ENCODE measurements around the gene RNF212B. TPM values are rescaled to one million over a fixed set of nuclear protein-coding genes. Genes with fewer than 3 reads are reported as not detected.

The RNF212B gene
- total RNA-seq, 6 experiments from 2014 or later: 0.49 TPM; not detected in 5

DNA sequence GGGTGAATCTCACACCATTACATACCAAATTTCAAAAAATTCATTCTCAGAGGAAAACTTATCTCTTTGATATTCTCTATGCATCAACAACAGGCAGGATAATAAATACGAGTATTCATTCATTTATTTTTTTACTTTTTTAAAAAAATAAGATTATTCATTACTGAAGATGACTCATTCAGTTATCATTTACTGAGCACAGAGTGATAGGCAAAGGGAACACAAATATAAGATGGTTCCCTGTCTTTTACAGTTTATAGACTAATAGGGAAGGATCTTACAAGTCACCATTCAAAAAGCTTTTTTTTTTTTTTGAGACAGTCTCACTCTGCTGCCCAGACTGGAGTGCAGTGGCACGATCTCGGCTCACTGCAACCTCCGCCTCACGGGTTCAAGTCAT is 78.6 kb downstream of the RNF212B start:
- Histone ChIP-seq H3K27ac (no peak overlapping the region), H3K9me3 (no peaks in the 10 kb centered on the region), H3K36me3 (peaks cover 0 to 6% (median 0%) of the 10 kb centered on the region in 4 donors), H3K4me1 (peaks cover 0 to 5% (median 0%) of the 10 kb centered on the region in 4 donors), H3K27me3 (no peaks in the 10 kb centered on the region), H3K4me3 (no peak overlapping the region)
- 80% methylated on average over 4 of the region's 5 CpGs for WGBS (ENCODE audit: insufficient coverage, low coverage, low lambda C conversion rate, missing lambda C conversion rate)
- DNase-seq (no peak), ATAC-seq (no peak)
- no peak for TF ChIP-seq POLR2A (IDR thresholded peaks at IDR 0.05)
- TF ChIP-seq, protein P1, sequence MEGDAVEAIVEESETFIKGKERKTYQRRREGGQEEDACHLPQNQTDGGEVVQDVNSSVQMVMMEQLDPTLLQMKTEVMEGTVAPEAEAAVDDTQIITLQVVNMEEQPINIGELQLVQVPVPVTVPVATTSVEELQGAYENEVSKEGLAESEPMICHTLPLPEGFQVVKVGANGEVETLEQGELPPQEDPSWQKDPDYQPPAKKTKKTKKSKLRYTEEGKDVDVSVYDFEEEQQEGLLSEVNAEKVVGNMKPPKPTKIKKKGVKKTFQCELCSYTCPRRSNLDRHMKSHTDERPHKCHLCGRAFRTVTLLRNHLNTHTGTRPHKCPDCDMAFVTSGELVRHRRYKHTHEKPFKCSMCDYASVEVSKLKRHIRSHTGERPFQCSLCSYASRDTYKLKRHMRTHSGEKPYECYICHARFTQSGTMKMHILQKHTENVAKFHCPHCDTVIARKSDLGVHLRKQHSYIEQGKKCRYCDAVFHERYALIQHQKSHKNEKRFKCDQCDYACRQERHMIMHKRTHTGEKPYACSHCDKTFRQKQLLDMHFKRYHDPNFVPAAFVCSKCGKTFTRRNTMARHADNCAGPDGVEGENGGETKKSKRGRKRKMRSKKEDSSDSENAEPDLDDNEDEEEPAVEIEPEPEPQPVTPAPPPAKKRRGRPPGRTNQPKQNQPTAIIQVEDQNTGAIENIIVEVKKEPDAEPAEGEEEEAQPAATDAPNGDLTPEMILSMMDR (IDR thresholded peaks at IDR 0.05): no peak
- intact Hi-C loops (cut with DNase I): no loop called here

- Histone ChIP-seq H3K36me3 (peaks cover 0 to 22% (median 12%) of the 10 kb centered on the region in 4 donors), H3K4me3 (peak overlapping the region; percentile 21 to 57 (median 46)), H3K27me3 (no peaks in the 10 kb centered on the region), H3K9me3 (no peaks in the 10 kb centered on the region), H3K27ac (peak overlapping the region; percentile 86 to 93 (median 91)), H3K4me1 (peaks cover 0 to 15% (median 4%) of the 10 kb centered on the region in 4 donors)
- TF ChIP-seq, protein P1 (IDR thresholded peaks at IDR 0.05): no peak
- TF ChIP-seq POLR2A (IDR thresholded peaks at IDR 0.05): no peak
- 87% methylated on average over 16 of the region's 17 CpGs for WGBS (ENCODE audit: insufficient coverage, low coverage, low lambda C conversion rate, missing lambda C conversion rate)
- DNase-seq: no peak
- intact Hi-C loops (cut with DNase I): no loop called here
- no peak for ATAC-seq
These were observed 82.2 kb downstream of the RNF212B start for GRCh38 chr14:23319746-23320583.

DNA sequence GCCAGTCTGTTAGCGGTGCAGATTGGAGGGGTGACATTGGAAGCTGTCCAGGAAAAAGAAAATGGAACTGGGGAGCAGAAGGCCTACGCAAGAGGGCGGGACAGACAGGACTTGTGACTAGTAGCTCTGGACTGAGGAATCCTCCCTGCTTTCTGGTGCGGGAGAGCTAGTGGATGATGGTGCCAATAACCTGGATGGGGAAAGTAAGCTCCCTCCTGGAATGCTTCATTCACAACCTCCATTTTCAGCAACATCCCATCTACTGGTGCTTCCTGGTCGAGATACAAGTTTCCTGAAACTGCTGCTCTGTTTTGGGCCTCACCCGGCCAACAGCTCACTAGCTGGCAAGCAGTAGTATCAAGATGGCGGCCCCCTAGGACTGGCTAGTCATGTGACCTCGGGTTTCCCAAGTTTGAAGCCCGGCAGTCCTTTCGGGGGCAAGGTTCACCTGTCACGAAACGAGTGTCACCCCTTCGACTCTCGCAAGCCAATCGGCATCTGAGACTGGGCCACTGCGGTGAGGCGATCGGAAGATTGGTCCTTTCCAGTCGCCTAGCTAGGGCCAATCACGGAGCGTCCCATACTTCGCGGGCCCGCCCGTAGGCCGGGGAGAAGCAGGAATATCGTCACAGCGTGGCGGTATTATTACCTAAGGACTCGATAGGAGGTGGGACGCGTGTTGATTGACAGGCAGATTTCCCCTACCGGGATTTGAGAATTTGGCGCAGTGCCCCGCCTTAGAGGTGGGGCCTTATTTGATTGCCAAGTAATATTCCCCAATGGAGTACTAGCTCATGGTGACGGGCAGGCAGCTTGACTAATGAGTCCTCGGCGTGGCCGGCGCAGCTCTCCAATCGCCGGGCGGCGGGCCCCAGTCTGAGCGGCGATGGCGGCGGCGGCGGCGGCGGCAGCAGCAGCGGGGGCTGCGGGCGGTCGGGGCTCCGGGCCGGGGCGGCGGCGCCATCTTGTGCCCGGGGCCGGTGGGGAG is 83.1 kb downstream of the RNF212B start, which contains the start of gene PABPN1:
Gene PABPN1 (plus strand): TSS at position 874 of the 988 bp plus-strand sequence. CDS start 13 bp downstream, at position 887.
- Histone ChIP-seq H3K27ac (peak within 1 kb of the TSS; percentile 91 to 94 (median 93)), H3K9me3 (no peaks in the 10 kb centered on the region), H3K4me3 (peak within 1 kb of the TSS; percentile 74 to 92 (median 82)), H3K4me1 (peaks cover 0 to 15% (median 4%) of the 10 kb centered on the region in 4 donors), H3K27me3 (no peaks in the 10 kb centered on the region), H3K36me3 (peaks cover 0 to 28% (median 13%) of the 10 kb centered on the region in 4 donors)
- peak; percentile 90 to 97 (median 92) for ATAC-seq
- TF ChIP-seq, protein P1 (IDR thresholded peaks at IDR 0.05): no peak
- peak; percentile 72 for TF ChIP-seq POLR2A (IDR thresholded peaks at IDR 0.05)
- intact Hi-C loops (cut with DNase I): no loop called here
- DNase-seq: peak; percentile 99
- 6% methylated on average over 27 of the region's 63 CpGs for WGBS (ENCODE audit: insufficient coverage, low coverage, low lambda C conversion rate, missing lambda C conversion rate)
